ENCODE measurements around the gene PRR16.
"Not testable (repeated sequence)": the region's sequence is repeated elsewhere in the genome, so short reads cannot be mapped to it uniquely, and the experiment has no call there.

GRCh38 chr5:120700653-120701052 is 236.6 kb downstream of the PRR16 start:
- TF ChIP-seq CTCF (conservative IDR thresholded peaks at IDR 0.05; ENCODE audit: low read depth in 2 of 2); NANOG (IDR thresholded peaks at IDR 0.05; ENCODE audit: borderline replicate concordance); ZNF331 (CRISPR knock-in tag; IDR thresholded peaks at IDR 0.05; ENCODE audit: low read depth); EZH2phosphoT487 (IDR thresholded peaks at IDR 0.05; ENCODE audit: unreplicated experiment): not testable (repeated sequence)
- 0 out of 2 replicates have a peak, but pooled peaks have one; percentile 14 for TF ChIP-seq POLR2AphosphoS5 (IDR thresholded peaks at IDR 0.05; ENCODE audit: low read depth)

Data from GM23338 (cell line).